HEK293T (cell line): ENCODE data around the gene SYTL5.

Source experiments
- CTCF ChIA-PET: fragments of 350-600 bp; formaldehyde crosslinking; extraction: SDS; loops from one replicate; lab custom pipeline; 2021; ENCODE audit warnings: antibody characterized with exemption, inconsistent platforms; lab: Yijun Ruan, JAX
- POLR2A ChIA-PET: fragments of 350-600 bp; formaldehyde crosslinking; extraction: SDS; loops from one replicate; lab custom pipeline; 2020; ENCODE audit warnings: antibody characterized with exemption, inconsistent platforms; lab: Yijun Ruan, JAX
- DNase-seq: peaks from one replicate; pipeline ENCODE4 v3.0.0; 2012; ENCODE audit warnings: mixed read lengths; ENCODE audit errors: extremely low spot score
- ARNT ChIP-seq: fragments of 450-650 bp; IDR thresholded peaks from 2 replicates; pipeline ENCODE4 v1.6.1; 2017; ENCODE audit warnings: mild to moderate bottlenecking
- BHLHE40 ChIP-seq: fragments of 450-650 bp; IDR thresholded peaks from 2 replicates; pipeline ENCODE4 v1.6.1; 2016; ENCODE audit warnings: mild to moderate bottlenecking, moderate library complexity, borderline replicate concordance
- CTBP1 ChIP-seq: fragments of 450-650 bp; IDR thresholded peaks from 2 replicates; pipeline ENCODE4 v1.6.1; 2016; ENCODE audit warnings: borderline replicate concordance
- ELF4 ChIP-seq: fragments of 450-650 bp; IDR thresholded peaks from 2 replicates; pipeline ENCODE4 v1.6.1; 2017; ENCODE audit warnings: antibody characterized with exemption
- FOXA1 ChIP-seq: fragments of 450-650 bp; IDR thresholded peaks from 2 replicates; pipeline ENCODE4 v1.6.1; 2016; ENCODE audit warnings: mild to moderate bottlenecking
- FOXK2 ChIP-seq: fragments of 450-650 bp; IDR thresholded peaks from 2 replicates; pipeline ENCODE4 v1.6.1; 2016; ENCODE audit warnings: mild to moderate bottlenecking
- FOXM1 ChIP-seq: fragments of 450-650 bp; IDR thresholded peaks from 2 replicates; pipeline ENCODE4 v1.6.1; 2017; ENCODE audit warnings: mild to moderate bottlenecking, borderline replicate concordance
- HDGF ChIP-seq: fragments of 450-650 bp; IDR thresholded peaks from 2 replicates; pipeline ENCODE4 v1.6.1; 2017; ENCODE audit warnings: antibody characterized with exemption, borderline replicate concordance
- L3MBTL2 ChIP-seq: fragments of 450-650 bp; conservative IDR thresholded peaks from 2 replicates; pipeline ENCODE4 v1.6.1; 2016; ENCODE audit warnings: mild to moderate bottlenecking
- LEF1 ChIP-seq: fragments of 450-650 bp; IDR thresholded peaks from 2 replicates; pipeline ENCODE4 v1.6.1; 2017; ENCODE audit warnings: mild to moderate bottlenecking, borderline replicate concordance
- NFRKB ChIP-seq: fragments of 450-650 bp; IDR thresholded peaks from 2 replicates; pipeline ENCODE4 v1.6.1; 2016; ENCODE audit warnings: mild to moderate bottlenecking, moderate library complexity
- SP1 ChIP-seq: fragments of 450-650 bp; IDR thresholded peaks from 2 replicates; pipeline ENCODE4 v1.6.1; 2017
- SUZ12 ChIP-seq: fragments of 450-650 bp; IDR thresholded peaks from 2 replicates; pipeline ENCODE4 v1.6.1; 2016; ENCODE audit warnings: mild to moderate bottlenecking
- TARDBP ChIP-seq: fragments of 450-650 bp; IDR thresholded peaks from 2 replicates; pipeline ENCODE4 v1.6.1; 2016
- ZNF384 ChIP-seq: fragments of 450-650 bp; IDR thresholded peaks from 2 replicates; pipeline ENCODE4 v1.6.1; 2016
- TF ChIP-seq, protein P1 (sequence below): fragments of 450-650 bp; IDR thresholded peaks from 2 replicates; pipeline ENCODE4 v1.6.1; 2016

Gene SYTL5

GRCh38 chrX:38111196-38111595 is 104.8 kb downstream of the SYTL5 start:
- POLR2A ChIA-PET = no interaction called here
- CTCF ChIA-PET = no interaction called here
- TF ChIP-seq SP1 (no peak), L3MBTL2 (no peak), FOXA1 (no peak), FOXK2 (no peak), TARDBP (no peak), HDGF (no peak), ARNT (no peak), BHLHE40 (no peak), LEF1 (no peak)
- TF ChIP-seq, protein P1, sequence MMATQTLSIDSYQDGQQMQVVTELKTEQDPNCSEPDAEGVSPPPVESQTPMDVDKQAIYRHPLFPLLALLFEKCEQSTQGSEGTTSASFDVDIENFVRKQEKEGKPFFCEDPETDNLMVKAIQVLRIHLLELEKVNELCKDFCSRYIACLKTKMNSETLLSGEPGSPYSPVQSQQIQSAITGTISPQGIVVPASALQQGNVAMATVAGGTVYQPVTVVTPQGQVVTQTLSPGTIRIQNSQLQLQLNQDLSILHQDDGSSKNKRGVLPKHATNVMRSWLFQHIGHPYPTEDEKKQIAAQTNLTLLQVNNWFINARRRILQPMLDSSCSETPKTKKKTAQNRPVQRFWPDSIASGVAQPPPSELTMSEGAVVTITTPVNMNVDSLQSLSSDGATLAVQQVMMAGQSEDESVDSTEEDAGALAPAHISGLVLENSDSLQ = no peak

DNA sequence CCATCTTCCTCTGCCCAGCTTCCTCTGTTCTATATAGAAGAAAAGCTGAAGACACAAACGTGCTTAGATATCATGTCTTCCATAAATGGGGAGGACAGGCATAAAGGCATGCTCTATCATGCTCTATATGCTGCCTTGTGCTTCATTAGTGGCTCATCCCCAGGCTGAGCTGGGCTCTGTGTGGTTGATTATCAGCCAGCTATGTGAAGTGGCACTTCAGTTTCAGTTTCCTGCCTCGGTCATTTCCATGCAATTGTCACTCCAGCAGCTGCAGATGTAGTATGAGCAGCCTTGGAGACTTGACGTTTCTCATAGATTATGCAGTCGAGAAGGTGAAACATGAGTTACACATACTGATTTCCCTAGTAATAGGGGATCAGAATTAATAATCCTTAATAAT is 106.2 kb downstream of the SYTL5 start:
- ChIA-PET POLR2A (no interaction called here), CTCF (interaction anchor here (0.5 kb wide), 1 partner anchor 1333 kb away, joined by 9 read pairs; no protein-coding TSS in a partner anchor)
- DNase-seq = no peak
- no peak for TF ChIP-seq ZNF384
- TF ChIP-seq ARNT = no peak
- no peak for TF ChIP-seq FOXK2
- TF ChIP-seq LEF1 = no peak
- no peak for TF ChIP-seq FOXA1
- no peak for TF ChIP-seq TARDBP
- no peak for TF ChIP-seq HDGF
- no peak for TF ChIP-seq ELF4
- TF ChIP-seq FOXM1 = no peak
- TF ChIP-seq, protein P1 = no peak
- TF ChIP-seq L3MBTL2 = no peak
- TF ChIP-seq CTBP1 = no peak
- no peak for TF ChIP-seq BHLHE40
- no peak for TF ChIP-seq NFRKB
- no peak for TF ChIP-seq SP1
- no peak for TF ChIP-seq SUZ12

More at GRCh38 chrX:38111196-38111595, 104.8 kb downstream of the SYTL5 start:
- DNase-seq = no peak

GRCh38 chrX:38116706-38117105 is 110.4 kb downstream of the SYTL5 start:
- TF ChIP-seq SUZ12 (no peak), FOXM1 (no peak), ARNT (no peak), L3MBTL2 (no peak), LEF1 (no peak), BHLHE40 (no peak), ELF4 (no peak), NFRKB (no peak)
- POLR2A ChIA-PET = no interaction called here
- CTCF ChIA-PET = no interaction called here
- DNase-seq = no peak

- TF ChIP-seq ELF4 = no peak
- no peak for TF ChIP-seq NFRKB
- TF ChIP-seq BHLHE40 = no peak
- TF ChIP-seq FOXK2 = no peak
- TF ChIP-seq L3MBTL2 = no peak
- TF ChIP-seq FOXA1 = no peak
- TF ChIP-seq CTBP1 = no peak
- TF ChIP-seq TARDBP = no peak
- TF ChIP-seq HDGF = no peak
- no peak for TF ChIP-seq SP1
- TF ChIP-seq FOXM1 = no peak
- TF ChIP-seq LEF1 = no peak
- TF ChIP-seq SUZ12 = no peak
- no peak for TF ChIP-seq ARNT
- TF ChIP-seq, protein P1 = no peak
- no peak for TF ChIP-seq ZNF384
- no peak for DNase-seq
- ChIA-PET CTCF (no interaction called here), POLR2A (no interaction called here)
Measured at GRCh38 chrX:38117485-38117884, 111.1 kb downstream of the SYTL5 start.

DNA sequence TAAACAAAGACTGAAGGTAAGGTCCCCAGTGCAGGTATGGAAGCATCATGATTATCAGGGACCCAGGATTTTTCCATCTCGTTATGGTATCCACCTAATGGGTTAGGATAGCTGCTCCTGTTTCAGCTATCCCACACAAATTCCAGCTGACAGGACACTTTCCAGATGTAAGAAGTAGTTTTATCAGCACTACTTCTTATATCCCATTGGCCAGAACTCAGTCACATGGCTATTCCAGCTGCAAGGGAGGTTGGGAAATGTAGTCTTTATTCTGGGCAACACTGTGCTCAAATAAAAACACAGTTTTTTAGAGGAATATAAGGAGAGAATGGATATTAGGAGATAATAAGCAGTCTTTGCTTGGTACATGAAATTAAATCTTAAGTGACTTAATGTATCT is 117.6 kb downstream of the SYTL5 start:
- ChIA-PET POLR2A (no interaction called here), CTCF (no interaction called here)
- no peak for DNase-seq
- TF ChIP-seq LEF1 (no peak), L3MBTL2 (no peak), ZNF384 (no peak), FOXA1 (no peak), NFRKB (no peak), TARDBP (no peak), CTBP1 (no peak), SP1 (no peak), FOXM1 (no peak), ARNT (no peak)
- TF ChIP-seq, protein P1 = no peak

GRCh38 chrX:38126179-38126578 is 119.8 kb downstream of the SYTL5 start:
- no peak for DNase-seq
- ChIA-PET CTCF (no interaction called here), POLR2A (no interaction called here)
- TF ChIP-seq L3MBTL2 = no peak
- TF ChIP-seq FOXA1 = no peak
- TF ChIP-seq BHLHE40 = no peak
- TF ChIP-seq FOXM1 = no peak
- no peak for TF ChIP-seq NFRKB
- TF ChIP-seq, protein P1 = no peak
- no peak for TF ChIP-seq ARNT
- no peak for TF ChIP-seq ELF4
- no peak for TF ChIP-seq LEF1
- TF ChIP-seq CTBP1 = no peak
